IPS-NIHi7 (cell line): ENCODE measurements around the gene WHRN.

Experiments
- DNase-seq: peaks from one replicate; pipeline ENCODE4 v3.0.0; 2012; ENCODE audit warnings: mixed read lengths; ENCODE audit errors: extremely low spot score

The WHRN gene

GRCh38 chr9:114513959-114514267 lies 8.6 kb upstream of the WHRN start:
- DNase-seq = no peak

- no peak for DNase-seq
Measured at GRCh38 chr9:114513055-114513958, 8.0 kb upstream of the WHRN start.

GRCh38 chr9:114511978-114512874 lies 7.0 kb upstream of the WHRN start:
- no peak for DNase-seq

- DNase-seq = peak; percentile 38
Measured at GRCh38 chr9:114507726-114508125, 2.5 kb upstream of the WHRN start.

- DNase-seq = no peak
Measured at GRCh38 chr9:114506082-114506390, 763 bp upstream of the WHRN start.

GRCh38 chr9:114504341-114505186 lies 709 bp downstream of the WHRN start:
- DNase-seq = peak; percentile 72

GRCh38 chr9:114503522-114504340 lies 1.5 kb downstream of the WHRN start:
- DNase-seq = no peak

GRCh38 chr9:114503009-114503408 lies 2.3 kb downstream of the WHRN start:
- no peak for DNase-seq

- DNase-seq = peak; percentile 48
Measured at GRCh38 chr9:114501796-114502682, 3.2 kb downstream of the WHRN start.

GRCh38 chr9:114500697-114501292 lies 4.5 kb downstream of the WHRN start:
- DNase-seq = no peak

GRCh38 chr9:114499941-114500696 lies 5.2 kb downstream of the WHRN start:
- DNase-seq = no peak

- no peak for DNase-seq
Measured at GRCh38 chr9:114499528-114499927, 5.7 kb downstream of the WHRN start.

GRCh38 chr9:114497727-114498382 lies 7.4 kb downstream of the WHRN start:
- no peak for DNase-seq

- DNase-seq = no peak
Measured at GRCh38 chr9:114497236-114497635, 8.0 kb downstream of the WHRN start.

- no peak for DNase-seq
Measured at GRCh38 chr9:114496011-114496410, 9.3 kb downstream of the WHRN start.

GRCh38 chr9:114494776-114495569 lies 10.3 kb downstream of the WHRN start:
- DNase-seq = no peak

GRCh38 chr9:114493521-114494184 lies 11.6 kb downstream of the WHRN start:
- no peak for DNase-seq
